HG02973 (cell line): ENCODE data around the gene DDX27.
"Not testable (repeated sequence)": the region's sequence is repeated elsewhere in the genome, so short reads cannot be mapped to it uniquely, and the experiment has no call there.

Experiments
- ATAC-seq: cut with Tn5 transposase; IDR thresholded peaks from one replicate; pipeline ENCODE4 v1.9.1; 2021; ENCODE audit warnings: moderate library complexity; ENCODE audit not compliant: unreplicated experiment

The DDX27 gene

DNA sequence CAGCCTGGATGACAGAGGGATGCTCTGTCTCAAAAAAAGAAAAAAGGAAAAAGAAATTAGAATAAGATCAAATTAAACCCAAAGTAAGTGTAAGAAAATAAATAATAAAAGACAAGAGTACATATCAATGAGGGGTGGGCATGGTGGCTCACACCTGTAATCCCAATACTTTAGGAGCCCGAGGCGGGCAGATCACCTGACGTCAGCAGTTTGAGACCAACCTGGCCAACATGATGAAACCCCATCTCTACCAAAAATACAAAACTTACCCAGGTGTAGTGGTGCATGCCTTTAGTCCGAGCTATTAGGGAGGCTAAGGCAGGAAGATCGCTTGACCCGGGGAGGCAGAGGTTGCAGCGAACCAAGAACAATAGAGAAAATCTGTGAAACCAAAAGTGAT is 16.2 kb upstream of the DDX27 start:
- ATAC-seq: no peak

- ATAC-seq: no peak
Measured at GRCh38 chr20:49203746-49204145, 15.5 kb upstream of the DDX27 start.

DNA sequence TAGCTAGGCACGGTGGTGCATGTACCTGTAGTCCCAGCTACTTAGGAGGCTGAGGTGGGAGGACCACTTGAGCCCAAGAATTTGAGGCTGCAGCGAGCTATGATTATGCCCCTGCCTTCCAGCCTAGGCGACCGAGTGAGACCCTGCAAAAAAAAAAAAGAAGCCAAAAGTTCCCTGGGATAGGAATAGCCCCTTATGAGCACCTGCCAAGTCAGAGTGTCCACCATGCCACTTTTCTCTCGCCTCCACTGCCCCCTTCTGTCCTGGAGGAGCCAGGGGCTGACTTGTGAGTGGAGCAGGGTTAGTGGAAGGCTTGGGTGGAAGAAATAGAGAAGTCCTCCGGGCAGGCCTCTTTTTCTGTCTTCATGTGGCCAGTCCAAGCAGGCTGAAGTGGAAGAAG is 12.1 kb upstream of the DDX27 start:
- no peak for ATAC-seq

DNA sequence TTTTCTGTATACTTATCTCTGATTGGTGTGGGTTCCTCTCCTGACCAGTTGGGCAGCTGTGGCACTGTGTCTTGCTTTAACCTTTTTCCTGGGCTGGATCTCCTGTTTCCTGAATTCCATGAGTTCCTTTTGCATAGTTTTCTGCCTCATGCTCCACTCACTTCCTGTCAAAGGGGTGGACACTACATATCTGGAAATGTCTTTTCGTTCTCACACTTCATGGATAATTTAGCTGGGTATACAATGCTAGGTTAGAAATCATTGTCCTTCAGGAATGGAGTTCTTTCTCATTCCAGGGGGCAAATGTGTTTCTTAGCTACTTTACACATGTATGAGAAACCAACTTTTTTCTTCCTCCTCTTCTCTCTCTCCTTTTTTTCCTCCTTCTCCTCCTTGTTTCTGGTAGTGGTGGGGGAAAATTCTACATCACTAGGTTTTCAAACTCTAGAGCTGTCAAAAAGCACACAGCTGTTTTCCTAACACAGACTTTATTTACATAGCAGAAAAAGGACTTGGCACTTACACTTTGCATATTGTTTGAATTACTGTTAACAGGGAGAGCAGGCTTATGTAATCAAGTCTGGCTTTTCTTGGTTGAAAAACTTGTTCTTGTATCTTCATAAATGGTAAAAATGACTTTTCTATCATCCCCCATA is 9.0 kb upstream of the DDX27 start:
- no peak for ATAC-seq

GRCh38 chr20:49210757-49211110 is 8.5 kb upstream of the DDX27 start:
- no peak for ATAC-seq

- ATAC-seq: no peak
Measured at GRCh38 chr20:49214571-49214970, 4.6 kb upstream of the DDX27 start.

- ATAC-seq: no peak
Measured at GRCh38 chr20:49215232-49215631, 4.0 kb upstream of the DDX27 start.

GRCh38 chr20:49216991-49217578 is 2.1 kb upstream of the DDX27 start:
- ATAC-seq: no peak

DNA sequence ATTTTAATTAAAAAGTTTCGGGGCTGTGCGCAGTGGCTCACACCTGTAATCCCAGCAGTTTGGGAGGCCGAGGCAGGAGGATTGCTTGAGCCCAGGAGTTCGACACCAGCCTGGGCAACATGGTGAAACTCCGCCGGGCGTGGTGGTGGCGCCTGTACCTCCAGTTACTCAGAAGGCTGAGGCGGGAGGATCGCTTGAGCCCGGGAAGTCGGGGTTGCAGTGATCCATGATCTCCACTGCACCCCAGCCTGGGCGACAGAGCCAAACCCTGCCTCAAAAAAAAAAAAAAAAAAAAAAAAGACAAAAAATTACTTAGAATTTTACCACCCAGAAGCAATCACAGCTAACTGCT is 501 bp upstream of the DDX27 start:
- ATAC-seq: not testable (repeated sequence)

DNA sequence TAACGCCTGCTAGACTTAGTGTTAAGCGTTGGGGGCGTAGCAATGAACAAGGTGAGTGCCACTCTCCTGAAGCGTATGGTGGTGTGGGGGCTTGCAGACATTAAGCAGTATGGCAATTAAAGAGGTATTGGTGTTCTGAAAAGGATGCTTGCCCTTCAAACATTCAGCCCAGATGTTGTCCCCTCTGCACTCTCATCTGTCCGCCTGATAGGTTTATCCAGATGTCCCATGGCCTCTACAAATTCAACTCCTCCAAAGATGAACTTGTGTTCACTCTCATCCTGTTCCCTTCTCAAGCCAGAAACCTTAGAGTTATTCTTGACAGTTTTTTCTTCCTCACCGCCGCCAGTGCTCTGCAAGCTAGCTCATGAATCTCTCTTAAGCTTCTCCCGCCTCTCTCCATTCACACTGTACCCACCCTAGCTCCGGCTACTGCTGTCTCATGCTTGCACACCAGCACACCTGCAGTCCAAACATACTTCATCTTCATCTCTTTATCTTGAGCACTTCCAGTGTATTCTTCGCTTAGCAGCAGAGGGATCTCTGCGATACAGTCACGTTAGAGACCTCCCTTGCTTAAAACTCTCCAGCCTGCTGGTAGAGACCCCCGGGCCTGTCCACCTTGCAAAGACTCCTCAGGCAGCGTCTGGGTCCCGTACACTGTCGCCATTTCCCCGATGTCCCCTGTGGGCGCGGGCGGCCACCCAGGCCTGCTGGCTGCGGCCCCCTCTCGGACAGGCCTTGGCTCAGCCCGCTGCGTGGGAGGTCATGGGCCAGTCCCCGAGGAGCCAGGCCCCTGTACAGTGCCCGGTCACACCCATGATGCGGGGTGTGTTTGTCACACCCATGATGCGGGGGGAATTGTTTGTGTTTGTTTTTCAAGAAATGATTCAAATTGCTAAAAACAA is 962 bp downstream of the DDX27 start:
- ATAC-seq: no peak

DNA sequence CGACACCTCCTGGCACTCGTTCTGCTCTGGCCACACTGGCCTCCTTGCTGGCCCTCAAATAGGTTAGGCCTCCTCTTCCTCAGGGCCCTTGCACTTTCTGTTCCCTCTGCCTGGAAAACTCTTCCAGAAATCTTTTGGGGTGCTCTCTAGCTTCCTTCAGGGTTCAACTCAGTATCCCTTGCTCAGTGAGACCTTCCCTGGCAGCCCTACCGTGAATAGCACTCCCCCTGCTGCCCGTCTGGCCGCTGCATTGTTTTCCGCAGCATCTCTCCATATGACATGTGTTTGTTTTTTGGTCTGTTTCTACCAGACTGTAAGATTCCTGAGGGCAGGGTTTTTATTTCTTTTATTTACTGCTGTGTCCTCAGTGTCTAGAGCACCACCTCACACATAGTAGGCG is 6.7 kb downstream of the DDX27 start:
- ATAC-seq: no peak

DNA sequence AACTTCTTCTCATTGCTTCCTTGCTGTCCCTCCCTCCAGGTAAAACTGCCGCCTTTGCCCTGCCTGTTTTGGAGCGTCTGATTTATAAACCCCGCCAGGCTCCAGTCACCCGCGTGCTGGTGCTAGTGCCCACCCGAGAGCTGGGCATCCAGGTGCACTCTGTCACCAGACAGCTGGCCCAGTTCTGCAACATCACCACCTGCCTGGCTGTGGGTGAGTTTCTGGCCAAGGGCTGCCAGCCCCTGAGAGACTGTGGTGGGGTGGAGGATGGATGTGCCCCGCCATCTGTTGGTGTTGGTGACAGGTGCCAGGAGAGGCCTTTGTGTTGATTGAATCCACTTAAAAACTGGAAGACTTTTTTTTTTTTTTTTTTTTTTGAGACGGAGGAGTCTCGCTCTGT is 9.5 kb downstream of the DDX27 start:
- ATAC-seq: no peak

GRCh38 chr20:49229381-49229780 is 10.2 kb downstream of the DDX27 start:
- no peak for ATAC-seq

- ATAC-seq: no peak
Measured at GRCh38 chr20:49230021-49230420, 10.8 kb downstream of the DDX27 start.

- ATAC-seq: no peak
Measured at GRCh38 chr20:49230561-49231133, 11.4 kb downstream of the DDX27 start.

DNA sequence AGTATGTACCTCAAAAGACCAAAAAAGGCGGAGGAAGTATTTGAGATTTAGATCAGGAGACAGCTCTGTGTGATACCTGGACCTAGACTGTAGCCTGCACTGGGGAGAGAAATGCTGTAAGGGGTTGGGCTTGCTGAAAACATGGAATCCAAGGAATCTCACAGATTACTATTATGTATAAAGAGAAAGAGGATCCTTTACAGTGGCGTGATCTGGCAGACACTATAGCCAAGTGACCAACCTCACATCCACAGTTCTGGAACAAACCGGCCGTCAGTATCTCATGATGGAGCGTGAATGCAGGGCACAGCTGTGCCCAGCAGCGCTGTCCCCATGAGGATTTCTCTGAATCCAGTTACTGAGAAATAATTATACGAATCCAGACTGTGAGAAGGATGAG is 12.3 kb downstream of the DDX27 start:
- no peak for ATAC-seq

DNA sequence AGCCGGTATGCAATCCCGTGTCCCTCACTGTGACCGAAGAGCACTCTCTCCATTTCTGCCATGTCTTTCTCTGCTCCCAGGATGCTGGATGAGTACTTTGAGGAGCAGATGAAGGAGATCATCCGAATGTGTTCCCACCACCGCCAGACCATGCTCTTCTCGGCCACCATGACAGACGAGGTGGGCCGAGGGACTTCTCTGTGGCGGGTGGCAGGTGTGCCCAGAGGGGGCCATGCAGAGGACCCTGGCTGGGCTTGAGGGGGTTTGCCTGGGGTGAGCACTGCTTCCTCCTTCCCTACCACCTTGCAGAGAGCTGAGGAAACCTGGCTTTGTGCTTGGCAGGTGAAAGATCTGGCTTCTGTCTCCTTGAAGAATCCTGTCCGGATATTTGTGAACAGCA is 14.0 kb downstream of the DDX27 start:
- no peak for ATAC-seq

GRCh38 chr20:49234831-49235230 is 15.6 kb downstream of the DDX27 start:
- no peak for ATAC-seq

- ATAC-seq: no peak
Measured at GRCh38 chr20:49236301-49236700, 17.1 kb downstream of the DDX27 start.

DNA sequence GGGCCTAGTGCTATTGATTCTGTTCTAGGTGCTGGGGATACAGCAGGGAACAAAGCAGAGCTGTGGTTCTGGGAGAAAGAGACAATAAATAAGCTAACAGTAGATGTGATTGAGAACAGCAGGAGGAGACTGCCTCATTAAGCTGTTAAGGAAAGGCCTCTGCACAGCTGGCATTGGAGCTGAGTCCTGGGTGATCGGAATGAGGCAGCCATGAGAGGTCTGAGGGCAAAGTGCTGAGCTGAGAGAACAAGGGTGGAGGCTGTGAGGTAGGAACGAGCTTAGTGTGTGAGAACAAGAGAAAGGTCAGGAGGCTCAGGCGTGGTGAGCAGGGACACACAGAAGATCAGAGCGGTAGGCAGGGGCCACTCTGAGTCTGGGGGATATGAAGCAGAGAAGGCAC is 18.3 kb downstream of the DDX27 start:
- no peak for ATAC-seq

- no peak for ATAC-seq
Measured at GRCh38 chr20:49245921-49246740, 26.9 kb downstream of the DDX27 start.
